ENCODE data around the gene CYBC1.

DNA sequence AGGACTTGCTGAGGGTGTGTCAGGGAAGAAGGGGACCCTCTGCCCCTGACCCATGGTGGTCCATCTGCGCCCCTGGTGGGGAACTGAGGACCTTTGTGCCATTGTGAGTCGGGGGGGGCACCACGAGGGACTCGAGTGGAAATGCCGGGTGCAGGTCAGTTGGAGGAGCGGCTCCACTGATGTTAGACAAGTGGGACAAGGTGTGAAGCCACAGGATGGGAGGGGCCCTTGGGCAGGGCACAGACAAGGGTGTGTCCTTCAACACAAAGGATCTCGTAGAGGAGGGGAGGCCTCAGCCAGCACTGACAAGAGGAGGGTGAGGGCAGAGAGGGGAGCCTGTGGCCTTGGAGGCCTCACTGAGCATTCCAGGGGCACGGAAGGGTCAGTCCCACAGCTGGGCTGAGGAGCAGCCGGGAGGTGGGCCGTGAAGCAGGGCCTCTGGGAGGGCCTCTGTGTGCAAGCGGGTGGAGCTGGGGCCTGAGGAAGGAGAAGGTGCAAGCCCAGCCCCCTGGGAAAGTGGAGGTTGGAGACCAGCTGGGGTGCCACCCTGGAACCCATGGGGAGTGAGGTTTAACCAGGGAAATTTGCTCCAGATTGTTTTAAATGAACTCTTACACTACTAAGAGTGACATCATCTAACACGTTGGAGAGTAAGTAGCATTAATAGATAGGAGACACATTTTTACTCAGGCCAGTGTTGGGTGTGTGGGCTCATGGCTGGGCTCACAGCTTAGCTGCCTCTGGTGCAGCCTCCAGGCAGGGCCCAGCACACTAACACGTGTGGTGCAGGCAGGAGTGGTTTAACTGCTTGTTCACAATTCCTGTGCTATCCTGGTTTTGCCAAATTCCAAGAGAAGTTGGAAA is 35.9 kb upstream of the CYBC1 start:
- TF ChIP-seq, protein P1, sequence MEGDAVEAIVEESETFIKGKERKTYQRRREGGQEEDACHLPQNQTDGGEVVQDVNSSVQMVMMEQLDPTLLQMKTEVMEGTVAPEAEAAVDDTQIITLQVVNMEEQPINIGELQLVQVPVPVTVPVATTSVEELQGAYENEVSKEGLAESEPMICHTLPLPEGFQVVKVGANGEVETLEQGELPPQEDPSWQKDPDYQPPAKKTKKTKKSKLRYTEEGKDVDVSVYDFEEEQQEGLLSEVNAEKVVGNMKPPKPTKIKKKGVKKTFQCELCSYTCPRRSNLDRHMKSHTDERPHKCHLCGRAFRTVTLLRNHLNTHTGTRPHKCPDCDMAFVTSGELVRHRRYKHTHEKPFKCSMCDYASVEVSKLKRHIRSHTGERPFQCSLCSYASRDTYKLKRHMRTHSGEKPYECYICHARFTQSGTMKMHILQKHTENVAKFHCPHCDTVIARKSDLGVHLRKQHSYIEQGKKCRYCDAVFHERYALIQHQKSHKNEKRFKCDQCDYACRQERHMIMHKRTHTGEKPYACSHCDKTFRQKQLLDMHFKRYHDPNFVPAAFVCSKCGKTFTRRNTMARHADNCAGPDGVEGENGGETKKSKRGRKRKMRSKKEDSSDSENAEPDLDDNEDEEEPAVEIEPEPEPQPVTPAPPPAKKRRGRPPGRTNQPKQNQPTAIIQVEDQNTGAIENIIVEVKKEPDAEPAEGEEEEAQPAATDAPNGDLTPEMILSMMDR (IDR thresholded peaks at IDR 0.05) = no peak
- no peak for TF ChIP-seq POLR2A (IDR thresholded peaks at IDR 0.05)

All from tibial nerve (tissue), 3 donors.